Measurements from ENCODE around the gene TBC1D26.
"Not testable (repeated sequence)": the region's sequence is repeated elsewhere in the genome, so short reads cannot be mapped to it uniquely, and the experiment has no call there.

TBC1D26 gene

GRCh38 chr17:15744074-15744676, 12.1 kb downstream of the TBC1D26 start:
- DNase-seq = no peak

GRCh38 chr17:15744885-15745284, 12.8 kb downstream of the TBC1D26 start:
- DNase-seq = no peak

GRCh38 chr17:15749403-15749802, 17.3 kb downstream of the TBC1D26 start:
- not testable (repeated sequence) for DNase-seq

- DNase-seq = not testable (repeated sequence)
Measured at GRCh38 chr17:15768865-15769533, 36.9 kb downstream of the TBC1D26 start.

- not testable (repeated sequence) for DNase-seq
Measured at GRCh38 chr17:15770679-15771078, 38.6 kb downstream of the TBC1D26 start.

GRCh38 chr17:15776871-15777270, 44.8 kb downstream of the TBC1D26 start:
- DNase-seq = no peak

- DNase-seq = no peak
Measured at GRCh38 chr17:15777297-15777696, 45.2 kb downstream of the TBC1D26 start.

- no peak for DNase-seq
Measured at GRCh38 chr17:15777717-15778116, 45.6 kb downstream of the TBC1D26 start.

GRCh38 chr17:15779119-15779518, 47.0 kb downstream of the TBC1D26 start:
- DNase-seq = no peak

- no peak for DNase-seq
Measured at GRCh38 chr17:15780188-15780587, 48.1 kb downstream of the TBC1D26 start.

- no peak for DNase-seq
Measured at GRCh38 chr17:15782866-15783265, 50.8 kb downstream of the TBC1D26 start.

- DNase-seq = no peak
Measured at GRCh38 chr17:15783461-15783860, 51.4 kb downstream of the TBC1D26 start.

GRCh38 chr17:15784351-15784750, 52.3 kb downstream of the TBC1D26 start:
- DNase-seq = not testable (repeated sequence)

GRCh38 chr17:15787363-15788075, 55.4 kb downstream of the TBC1D26 start:
- DNase-seq = not testable (repeated sequence)

- DNase-seq = not testable (repeated sequence)
Measured at GRCh38 chr17:15788365-15788764, 56.3 kb downstream of the TBC1D26 start.

All from SIG-M5 (cell line).